ENCODE measurements around the gene VCL. TPM values are rescaled to one million over a fixed set of nuclear protein-coding genes. Genes with fewer than 3 reads are reported as not detected.

VCL gene
- total and polyA plus RNA-seq, 2 of the 8 experiments (the other 6 are each of a cell fraction or from before 2014, with no cell fraction given): 119 to 377 TPM

DNA sequence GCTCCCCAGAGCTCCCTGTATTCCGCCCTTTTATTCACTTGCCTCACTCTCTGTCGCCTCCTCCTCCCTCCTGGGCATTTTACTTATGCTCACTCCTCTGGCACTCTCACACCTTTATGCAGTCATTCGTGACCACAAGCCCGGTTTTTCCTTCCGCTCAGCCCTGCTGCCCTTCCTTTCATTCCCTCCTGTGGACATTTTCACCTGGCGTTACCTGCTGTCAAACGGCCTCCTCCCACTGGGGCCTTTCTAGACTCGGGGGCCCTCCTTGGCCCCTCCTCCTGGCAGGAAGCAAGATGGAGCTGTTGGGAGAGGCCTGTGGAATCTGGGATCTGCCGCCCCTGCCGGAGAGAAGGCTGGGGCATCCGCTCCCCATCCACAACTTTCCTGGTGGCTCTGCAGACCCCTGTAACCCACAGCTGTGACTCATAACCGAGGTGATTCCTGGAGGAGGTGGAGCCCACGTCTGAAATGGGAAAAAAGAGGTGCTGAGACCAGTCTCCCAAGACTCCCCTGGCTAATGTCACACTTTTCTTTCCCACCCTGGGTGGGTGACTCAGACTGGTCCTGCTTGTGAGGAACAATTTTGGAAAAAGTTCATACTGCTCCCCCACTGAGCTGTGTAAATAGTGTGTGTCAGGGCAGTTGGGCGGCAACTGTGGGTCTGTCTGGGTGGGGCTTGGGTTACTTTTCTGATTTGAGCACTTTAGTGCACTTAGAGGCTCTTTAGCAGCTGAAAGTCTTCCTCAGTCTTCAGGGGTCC is 1.2 kb downstream of the VCL start:
- peaks cover 14% of the 10 kb centered on the region for H3K23me2 ChIP-seq (ENCODE audit: low read depth, low read length)
- H3K79me2 ChIP-seq (ENCODE audit: control insufficient read depth in 1 of 2, insufficient read depth in 2 of 2, low read length in 2 of 2): peaks cover 40 to 62% of the 10 kb centered on the region in 2 experiments
- H3K14ac ChIP-seq (ENCODE audit: insufficient read length): no peak overlapping the region
- no peak overlapping the region for H3K23ac ChIP-seq (ENCODE audit: insufficient read length)
- H3K56ac ChIP-seq (replicated peaks; ENCODE audit: insufficient read length, low read depth, low read length): peak overlapping the region; percentile 9
- peak overlapping the region; percentile 24; the same call in 1 of the 2 replicates for H3K18ac ChIP-seq (ENCODE audit: extremely low read depth, low read length)
- DNase-seq (ENCODE audit: low read depth in 1 of 2, low spot score in 2 of 2): peak; percentile 33 to 68
- H3K9ac ChIP-seq (replicated peaks in 1 of 4; ENCODE audit: extremely low read depth in 1 of 4, low read depth in 3 of 4, low read length in 3 of 4): peak overlapping the region; percentile 85 to 99 (median 97)
- WGBS, 2 experiments (ENCODE audit: extremely low coverage in 1 of 2, insufficient coverage in 1 of 2, insufficient read length in 1 of 2, insufficient replicate concordance in 2 of 2, low coverage in 1 of 2, low lambda C conversion rate in 2 of 2, missing lambda C conversion rate in 1 of 2): 0% methylated on average over 13 of the region's 14 CpGs; no CpG with 5 or more reads in 1 of the 2 experiments
- no peak overlapping the region; the same call in 1 of the 2 replicates for H2AK5ac ChIP-seq (ENCODE audit: low read depth, low read length)
- H3K27ac ChIP-seq (ENCODE audit: low read depth, low read length): peak overlapping the region; percentile 98; the same call in 1 of the 2 replicates
- peaks cover under 1 to 6% (median 3%) of the 10 kb centered on the region in 4 experiments for H3K4me1 ChIP-seq (replicated peaks in 1 of 4; ENCODE audit: control insufficient read depth in 3 of 4, insufficient read depth in 4 of 4, low read length in 3 of 4)
- ChIA-PET POLR2A (ENCODE audit: partially characterized antibody) (interaction anchor here (0.6 to 13.2 kb wide), 55 partner anchors 10 to 213 kb away, joined by 3 to 261 read pairs (median 4); partner anchors contain the start of genes AP3M1 and PLAU), CTCF (ENCODE audit: partially characterized antibody) (interaction anchor here (0.8 to 4.1 kb wide), 16 partner anchors 9 to 120 kb away, joined by 3 to 16 read pairs (median 6); no protein-coding TSS in a partner anchor)
- H2BK12ac ChIP-seq (ENCODE audit: low read depth, low read length): no peak overlapping the region
- no peak for FAIRE-seq
- no peak overlapping the region for H2BK15ac ChIP-seq (ENCODE audit: low read length)
- H4K91ac ChIP-seq (replicated peaks; ENCODE audit: insufficient read length, low read length): no peak overlapping the region
- no peak overlapping the region for H4K5ac ChIP-seq (ENCODE audit: insufficient read length, low read depth, low read length)
- no peak overlapping the region for H2BK20ac ChIP-seq (ENCODE audit: low read length)
- no peaks in the 10 kb centered on the region for H3K9me3 ChIP-seq (ENCODE audit: insufficient read depth in 2 of 2, low read depth in 1 of 2, low read length in 1 of 2)
- H4K20me1 ChIP-seq (replicated peaks in 1 of 2; ENCODE audit: control insufficient read depth in 1 of 2, insufficient read depth in 2 of 2, low read length in 2 of 2): peaks cover 16 to 19% of the 10 kb centered on the region in 2 experiments
- H3K79me1 ChIP-seq (ENCODE audit: low read depth, low read length): no peaks in the 10 kb centered on the region; the same call in 1 of the 2 replicates
- no peaks in the 10 kb centered on the region for H3K27me3 ChIP-seq (replicated peaks in 1 of 4; ENCODE audit: control insufficient read depth in 3 of 4, extremely low read depth in 1 of 4, insufficient read depth in 3 of 4, low read length in 3 of 4)
- no peak overlapping the region for H4K8ac ChIP-seq (ENCODE audit: extremely low read depth, insufficient read depth, low read length)
- H2AFZ ChIP-seq (ENCODE audit: low read length): no peak overlapping the region
- H3K4me3 ChIP-seq (ENCODE audit: extremely low read depth in 1 of 4, insufficient read depth in 2 of 4, low read depth in 3 of 4, low read length in 4 of 4): peak overlapping the region; percentile 67 to 99 (median 96)
- H3K4ac ChIP-seq (replicated peaks; ENCODE audit: insufficient read length, low read depth, low read length): no peak overlapping the region
- no peak overlapping the region for H2BK120ac ChIP-seq (replicated peaks; ENCODE audit: low read depth, low read length)
- H3K36me3 ChIP-seq (ENCODE audit: control insufficient read depth in 2 of 4, insufficient read depth in 4 of 4, low read length in 3 of 4): peaks cover 0 to 8% (median 1%) of the 10 kb centered on the region in 4 experiments; a peak in 2 of 8 replicates
- H2BK5ac ChIP-seq (ENCODE audit: low read depth, low read length): peak overlapping the region; percentile 93; the same call in 1 of the 2 replicates
- peak overlapping the region; percentile 76 to 77 for H3K4me2 ChIP-seq (ENCODE audit: insufficient read depth in 1 of 2, low read depth in 2 of 2, low read length in 2 of 2)
- TF ChIP-seq CHD2 (IDR thresholded peaks at IDR 0.05; ENCODE audit: low read length): no peak
- no peak for TF ChIP-seq SP2 (IDR thresholded peaks at IDR 0.05; ENCODE audit: low read length)
- TF ChIP-seq MAFK (IDR thresholded peaks at IDR 0.05; ENCODE audit: low read depth, low read length): no peak
- no peak for TF ChIP-seq RBBP5 (IDR thresholded peaks at IDR 0.05; ENCODE audit: borderline replicate concordance, low read depth, low read length)

Measured in H1 (cell line).